ENCODE measurements around the gene SSBP2.

DNA sequence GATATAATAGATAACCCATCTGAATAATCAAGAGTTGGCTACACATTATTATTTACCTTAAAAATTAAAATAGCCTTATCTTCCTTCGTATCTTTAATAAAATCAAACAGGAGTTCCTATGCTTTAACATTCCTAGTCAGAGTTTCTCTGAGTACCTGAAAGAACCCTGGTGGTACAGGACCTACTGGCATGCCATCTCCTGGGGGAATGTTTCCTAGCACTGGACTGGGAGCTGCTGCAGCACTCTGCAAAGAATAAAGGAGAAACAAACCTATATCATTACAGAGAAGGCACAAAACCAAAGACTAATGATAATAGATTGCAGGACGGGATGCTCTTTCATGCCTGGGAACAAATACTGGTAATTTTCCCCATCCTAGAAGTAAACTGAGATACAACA, 237.4 kb downstream of the SSBP2 start:
- no peak for TF ChIP-seq POLR2A (IDR thresholded peaks at IDR 0.05)
- TF ChIP-seq, protein P1, sequence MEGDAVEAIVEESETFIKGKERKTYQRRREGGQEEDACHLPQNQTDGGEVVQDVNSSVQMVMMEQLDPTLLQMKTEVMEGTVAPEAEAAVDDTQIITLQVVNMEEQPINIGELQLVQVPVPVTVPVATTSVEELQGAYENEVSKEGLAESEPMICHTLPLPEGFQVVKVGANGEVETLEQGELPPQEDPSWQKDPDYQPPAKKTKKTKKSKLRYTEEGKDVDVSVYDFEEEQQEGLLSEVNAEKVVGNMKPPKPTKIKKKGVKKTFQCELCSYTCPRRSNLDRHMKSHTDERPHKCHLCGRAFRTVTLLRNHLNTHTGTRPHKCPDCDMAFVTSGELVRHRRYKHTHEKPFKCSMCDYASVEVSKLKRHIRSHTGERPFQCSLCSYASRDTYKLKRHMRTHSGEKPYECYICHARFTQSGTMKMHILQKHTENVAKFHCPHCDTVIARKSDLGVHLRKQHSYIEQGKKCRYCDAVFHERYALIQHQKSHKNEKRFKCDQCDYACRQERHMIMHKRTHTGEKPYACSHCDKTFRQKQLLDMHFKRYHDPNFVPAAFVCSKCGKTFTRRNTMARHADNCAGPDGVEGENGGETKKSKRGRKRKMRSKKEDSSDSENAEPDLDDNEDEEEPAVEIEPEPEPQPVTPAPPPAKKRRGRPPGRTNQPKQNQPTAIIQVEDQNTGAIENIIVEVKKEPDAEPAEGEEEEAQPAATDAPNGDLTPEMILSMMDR (IDR thresholded peaks at IDR 0.05) = no peak
